Epidermal melanocyte (primary cell): ENCODE results near the gene AXL.

Experiments
- DNase-seq: peaks from one replicate; pipeline ENCODE4 v3.0.0; 2011; ENCODE audit warnings: low spot score; ENCODE audit not compliant: insufficient read length

AXL gene

DNA sequence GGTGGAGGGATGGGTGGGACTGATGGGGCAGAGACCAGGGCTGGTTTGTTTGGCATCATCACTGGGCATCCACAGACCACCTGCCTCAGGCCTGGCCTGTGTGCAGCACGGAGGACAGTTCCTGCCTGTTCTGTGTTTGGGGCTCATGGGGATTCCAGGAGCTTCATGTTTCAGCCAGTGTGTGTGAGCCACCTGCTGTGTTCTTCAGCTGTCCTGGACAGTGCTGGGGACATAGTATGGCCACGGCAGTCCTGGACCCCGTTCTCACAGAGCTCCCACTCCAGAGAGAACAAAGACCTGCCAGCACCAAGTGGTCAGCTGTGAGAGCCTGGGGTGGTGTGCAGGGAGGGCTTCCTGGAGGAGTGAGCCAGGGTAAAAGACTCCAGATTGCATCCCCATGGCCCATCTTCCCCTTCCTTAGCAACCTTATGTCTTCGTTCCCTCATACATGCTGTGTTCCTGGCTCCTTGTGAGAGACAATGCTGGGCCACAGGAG is 89.0 kb downstream of the AXL start:
- DNase-seq = no peak

- peak; percentile 79 for DNase-seq
Measured at GRCh38 chr19:41308450-41309179, 89.6 kb downstream of the AXL start.

- DNase-seq = no peak
Measured at GRCh38 chr19:41309180-41310032, 90.4 kb downstream of the AXL start.

- DNase-seq = peak; percentile 95
Measured at GRCh38 chr19:41310033-41310831, 91.2 kb downstream of the AXL start, which contains the start of gene CCDC97. CCDC97 (plus strand) TSS chr19:41310172; CDS start chr19:41310311, 139 bp downstream.

GRCh38 chr19:41311072-41311471 is 92.0 kb downstream of the AXL start:
- no peak for DNase-seq
